ENCODE measurements around the gene SCTR.

SCTR gene

DNA sequence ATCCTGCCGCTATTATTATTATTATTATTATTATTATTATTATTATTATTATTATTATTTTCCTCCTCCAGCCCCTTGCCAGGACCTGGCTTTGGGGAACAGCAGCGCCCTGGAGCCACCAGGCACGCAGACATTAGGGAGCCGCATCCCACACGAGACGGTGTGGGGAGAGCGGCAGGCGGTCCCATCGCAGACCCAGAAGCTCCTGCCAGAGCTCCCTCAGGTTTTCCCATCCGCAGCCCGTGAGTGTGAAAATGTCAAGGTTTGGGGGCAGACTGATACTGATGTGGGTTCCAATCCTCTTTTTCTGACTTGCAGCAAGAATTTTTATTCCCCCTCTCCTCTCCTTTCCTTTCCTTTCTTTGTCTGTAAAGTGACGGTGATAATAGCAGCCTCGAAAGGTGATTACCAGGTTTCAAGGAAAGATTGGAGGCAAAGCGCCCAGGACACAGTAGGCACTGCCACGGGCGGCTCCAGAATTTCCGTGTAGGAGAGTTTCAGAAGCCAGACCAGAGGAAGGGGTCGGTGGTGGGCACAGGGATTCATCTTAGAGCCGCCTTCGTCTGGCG lies 816 bp downstream of the SCTR start:
- no peak for DNase-seq (ENCODE audit: low spot score)

DNA sequence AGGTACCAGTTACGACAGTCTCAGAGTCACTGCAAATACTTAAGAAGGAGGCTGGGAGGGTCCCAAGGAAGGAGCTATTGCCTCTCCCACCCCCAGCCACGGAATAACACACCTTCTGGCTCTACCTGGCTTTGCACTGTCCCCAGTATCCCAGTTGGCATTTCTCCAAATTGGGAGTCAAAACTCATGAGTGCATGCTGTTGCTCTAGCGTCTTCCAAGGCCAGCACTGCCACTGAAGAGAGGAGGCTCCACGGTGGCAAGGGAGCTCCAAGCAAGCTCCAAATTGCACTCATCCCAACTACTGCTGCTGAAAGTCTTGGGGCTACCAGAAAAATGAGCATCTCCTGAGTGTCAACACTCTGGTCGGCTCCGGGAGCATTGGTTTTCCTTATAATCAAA lies 1.6 kb downstream of the SCTR start:
- DNase-seq (ENCODE audit: low spot score), result no peak

DNA sequence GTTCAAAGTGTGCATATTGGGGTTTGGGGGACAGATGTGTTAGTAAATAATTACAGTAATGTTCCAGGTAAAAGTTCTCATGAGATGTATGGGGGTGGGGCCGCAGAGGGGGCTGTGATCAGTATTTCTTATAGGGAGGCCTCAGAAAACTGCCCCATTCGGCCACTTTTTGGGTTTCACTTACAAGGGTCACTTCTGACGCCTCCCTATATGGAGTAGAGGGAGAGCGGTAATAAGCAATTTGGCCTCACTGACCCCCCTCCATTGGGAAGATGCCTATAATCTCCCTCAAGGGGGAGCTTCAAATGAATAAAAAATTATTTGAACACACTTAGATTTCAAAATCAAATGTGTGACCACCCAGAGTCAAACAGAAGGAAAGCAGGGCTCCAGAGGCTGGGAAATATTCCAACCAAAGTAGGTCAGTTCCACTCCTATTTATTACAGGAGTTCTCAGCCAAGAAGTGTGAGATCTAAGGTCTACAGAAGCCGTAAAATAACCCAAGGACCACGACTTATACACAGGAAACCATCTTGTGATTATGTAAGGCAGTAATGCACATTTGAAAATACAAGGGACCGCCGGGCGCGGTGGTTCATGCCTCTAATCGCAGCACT lies 2.7 kb downstream of the SCTR start:
- no peak for DNase-seq (ENCODE audit: low spot score)

DNA sequence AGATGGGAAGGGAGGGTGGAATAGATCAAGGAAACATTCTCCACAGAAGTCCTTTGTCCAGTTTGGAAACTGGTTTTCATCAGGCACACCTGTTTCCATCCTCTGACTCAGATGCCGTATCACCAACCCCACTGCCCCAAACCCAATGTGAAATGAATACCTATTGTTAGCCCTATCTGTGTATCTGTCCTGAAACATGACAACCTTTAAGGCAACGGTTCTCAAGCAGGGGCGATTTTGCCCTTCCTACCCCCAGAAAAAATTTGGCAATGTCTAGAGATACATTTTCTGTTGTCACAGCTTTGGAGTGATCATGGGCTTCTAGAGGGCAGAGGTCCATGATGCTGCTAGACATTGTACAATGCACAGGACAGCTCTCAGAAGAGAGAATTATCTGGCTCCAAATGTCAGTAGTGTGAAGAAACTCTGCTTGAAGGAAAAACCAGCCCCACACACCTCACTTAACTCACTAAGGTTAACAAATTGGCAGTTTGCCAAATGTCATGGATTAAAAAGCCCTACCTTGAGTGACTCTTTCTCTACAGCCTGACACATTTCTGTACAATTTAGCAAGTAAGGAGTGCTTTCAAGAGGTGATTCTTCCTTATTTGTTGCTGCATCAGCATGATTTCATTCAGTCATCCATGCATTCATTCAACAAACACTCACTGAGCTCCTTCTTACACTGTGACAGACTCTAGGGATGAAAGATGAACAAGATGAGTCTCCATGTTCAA lies 3.4 kb downstream of the SCTR start:
- peak; percentile 16 for DNase-seq (ENCODE audit: low spot score)

DNA sequence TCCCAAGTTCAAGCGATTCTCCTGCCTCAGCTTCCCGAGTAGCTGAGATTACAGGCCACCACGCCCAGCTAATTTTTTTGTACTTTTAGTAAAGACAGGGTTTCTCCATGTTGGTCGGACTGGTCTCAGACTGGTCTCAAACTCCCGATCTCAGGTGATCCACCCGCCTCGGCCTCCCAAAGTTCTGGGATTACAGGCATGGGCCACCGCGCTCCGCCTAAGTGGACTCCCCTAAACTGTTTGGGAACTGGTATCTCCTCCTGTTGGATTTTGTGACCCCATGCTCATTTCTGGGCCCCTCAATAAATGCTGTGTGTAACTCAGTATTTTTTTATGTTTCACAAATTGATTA lies 5.2 kb downstream of the SCTR start:
- DNase-seq (ENCODE audit: low spot score), result no peak

DNA sequence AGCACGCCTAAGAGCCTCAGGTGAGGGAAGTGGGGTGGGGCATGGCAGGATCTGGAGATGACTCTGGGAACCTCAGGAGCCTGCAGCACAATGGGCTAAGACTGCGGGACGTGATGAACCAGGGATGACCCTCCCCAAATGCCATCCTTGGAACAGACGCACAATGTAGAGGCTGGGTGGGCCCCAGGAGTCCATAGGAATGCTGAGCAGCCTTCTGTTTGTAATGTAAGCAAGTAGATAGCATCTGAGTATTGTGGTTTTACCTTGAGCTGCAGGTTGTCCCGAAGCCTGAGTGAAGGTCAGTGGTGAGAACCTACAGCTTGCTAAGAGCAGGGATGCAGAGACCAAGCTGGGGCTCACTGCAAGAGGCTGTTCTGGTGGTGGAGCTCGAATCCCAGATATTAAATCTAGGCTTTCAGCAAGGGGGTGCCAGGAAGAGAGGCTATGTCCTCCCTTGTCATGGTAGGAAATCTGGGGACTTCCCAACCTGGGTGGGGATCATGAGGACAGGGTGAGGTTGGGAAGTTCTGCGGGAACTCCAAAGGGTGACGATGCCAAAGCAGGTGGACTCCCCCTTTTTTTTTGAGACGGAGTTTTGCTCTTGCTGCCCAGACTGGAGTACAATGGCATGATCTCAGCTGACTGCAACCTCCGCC lies 5.8 kb downstream of the SCTR start:
- no peak for DNase-seq (ENCODE audit: low spot score)

DNA sequence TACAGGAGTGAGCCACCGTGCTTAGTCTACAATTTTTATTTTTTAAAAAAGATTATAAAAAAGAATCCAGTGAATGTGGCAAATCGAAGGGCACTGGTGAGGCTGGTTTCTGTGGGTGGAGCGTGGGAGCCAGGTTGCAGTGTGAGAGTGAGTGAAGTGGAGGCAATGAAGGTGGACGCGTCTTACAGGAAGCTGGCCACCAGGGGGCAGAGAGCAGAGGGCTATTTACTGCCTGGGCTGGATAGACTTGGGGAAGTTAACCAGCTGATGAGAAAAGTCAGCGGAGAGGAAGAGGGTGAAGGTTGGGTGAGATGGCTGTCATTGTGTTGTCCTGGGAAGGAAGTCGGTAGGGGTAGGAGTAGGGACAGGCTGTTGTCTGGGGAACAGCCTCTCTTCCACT lies 6.8 kb downstream of the SCTR start:
- DNase-seq (ENCODE audit: low spot score), result peak; percentile 23

DNA sequence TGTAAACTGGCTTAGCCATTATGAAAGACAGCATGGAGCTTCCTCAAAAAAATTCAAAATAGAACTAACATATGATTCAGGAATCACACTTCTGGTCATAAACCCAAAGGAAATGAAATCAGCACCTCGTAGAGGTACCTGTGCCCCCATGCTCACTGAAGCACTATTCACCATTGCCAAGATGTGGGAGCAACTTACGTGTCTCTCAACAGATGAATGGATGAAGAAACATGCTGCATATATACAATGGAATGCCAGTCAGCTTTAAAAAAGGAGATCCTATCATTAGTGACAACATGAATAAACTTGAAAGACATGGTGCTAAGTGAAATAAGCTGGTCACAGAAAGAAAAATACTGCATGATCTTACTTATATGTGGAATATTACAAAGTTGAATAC lies 8.2 kb downstream of the SCTR start:
- no peak for DNase-seq (ENCODE audit: low spot score)

DNA sequence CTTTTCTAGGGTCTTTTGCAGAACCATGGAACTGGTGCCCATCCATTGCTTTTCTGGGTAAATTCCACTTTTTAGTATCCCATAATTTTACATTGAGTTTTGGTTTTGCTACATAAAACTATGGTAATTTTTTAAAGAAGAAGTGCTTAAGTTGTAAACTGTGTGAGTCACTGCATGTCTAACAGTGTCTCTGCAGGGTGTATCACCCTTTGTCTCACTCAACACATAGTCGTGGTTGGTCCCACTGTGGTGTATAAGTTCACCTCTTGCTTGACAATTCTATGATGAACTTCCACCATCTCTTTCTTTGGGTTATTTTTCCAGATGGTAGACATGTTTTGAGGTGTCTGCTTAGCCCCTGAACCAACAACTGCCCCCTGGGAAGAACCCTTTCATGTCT lies 10.5 kb downstream of the SCTR start:
- DNase-seq (ENCODE audit: low spot score), result no peak

DNA sequence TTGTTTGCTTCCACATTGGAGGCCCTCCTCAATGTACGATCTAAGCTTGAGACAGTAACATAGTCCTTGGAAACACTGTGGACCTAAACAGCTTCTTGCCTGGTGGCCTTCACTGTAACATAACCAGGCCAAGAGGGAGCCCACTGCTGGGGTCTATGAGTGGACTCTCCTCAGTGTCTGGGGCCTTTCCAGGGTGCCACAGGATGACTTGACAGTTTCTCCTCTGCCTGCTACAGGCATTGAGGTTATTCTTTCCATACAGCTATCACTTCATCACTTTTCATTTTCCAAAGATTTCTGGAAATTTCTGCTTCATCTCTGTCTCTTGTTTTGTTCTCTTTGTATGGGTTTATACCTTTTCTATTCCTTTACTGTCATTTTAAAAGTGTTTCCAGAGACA lies 11.3 kb downstream of the SCTR start:
- no peak for DNase-seq (ENCODE audit: low spot score)

DNA sequence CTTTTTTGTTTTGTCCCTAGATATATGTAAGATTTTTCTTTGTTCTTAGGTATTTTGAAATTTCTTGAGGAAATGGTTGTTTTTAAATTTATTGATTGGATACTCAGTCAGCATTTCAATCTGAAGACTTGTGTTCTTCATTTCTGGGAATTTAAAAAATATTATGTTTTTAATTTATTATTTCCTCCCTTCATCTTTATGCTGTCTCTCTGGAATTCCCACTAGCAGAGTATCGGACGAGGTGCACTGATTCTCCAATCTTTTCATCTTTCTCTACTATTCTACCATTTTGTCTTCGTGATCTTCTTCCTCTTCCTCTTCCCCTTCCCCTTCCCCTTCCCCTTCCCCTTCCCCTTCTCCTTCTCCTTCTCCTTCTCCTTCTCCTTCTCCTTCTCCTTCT lies 12.3 kb downstream of the SCTR start:
- DNase-seq (ENCODE audit: low spot score), result no peak

DNA sequence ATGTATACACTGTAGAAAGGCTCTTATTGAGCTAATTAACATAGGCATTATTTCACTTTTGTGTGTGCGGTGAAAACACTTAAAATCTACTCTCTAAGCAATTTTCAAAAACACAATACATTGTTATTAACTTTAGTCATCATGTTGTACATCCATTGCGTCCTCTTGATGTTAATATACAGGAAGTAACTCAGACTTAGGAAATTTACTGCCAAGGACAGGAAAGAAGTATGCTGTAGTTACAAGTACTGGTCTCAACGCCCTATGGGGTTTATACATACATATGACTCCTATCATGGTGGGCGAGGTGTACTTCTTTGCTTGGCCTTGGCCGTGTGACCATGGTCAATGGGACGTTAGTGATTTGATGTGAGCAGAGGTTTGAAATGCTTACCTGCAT lies 15.5 kb downstream of the SCTR start:
- DNase-seq (ENCODE audit: low spot score), result no peak

DNA sequence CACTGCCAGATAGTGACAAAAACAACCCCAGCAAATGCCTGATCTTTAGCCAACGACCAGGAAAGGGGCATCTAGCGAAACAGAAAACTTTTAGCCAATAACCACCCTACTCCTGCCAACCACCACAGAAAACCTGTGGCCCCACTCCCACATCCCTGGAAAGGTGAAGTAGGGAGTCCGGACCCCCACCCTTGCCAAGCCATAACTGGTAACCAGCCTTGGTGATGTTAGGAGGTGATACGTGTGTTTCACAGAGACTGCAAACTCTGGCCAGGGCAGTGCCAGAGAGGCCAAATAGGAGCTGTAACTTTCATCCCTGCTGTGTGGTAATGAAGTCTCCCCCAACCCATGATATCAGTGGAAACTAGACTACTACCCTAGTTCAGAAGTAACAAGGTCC lies 27.6 kb downstream of the SCTR start:
- no peak for DNase-seq (ENCODE audit: low spot score)

DNA sequence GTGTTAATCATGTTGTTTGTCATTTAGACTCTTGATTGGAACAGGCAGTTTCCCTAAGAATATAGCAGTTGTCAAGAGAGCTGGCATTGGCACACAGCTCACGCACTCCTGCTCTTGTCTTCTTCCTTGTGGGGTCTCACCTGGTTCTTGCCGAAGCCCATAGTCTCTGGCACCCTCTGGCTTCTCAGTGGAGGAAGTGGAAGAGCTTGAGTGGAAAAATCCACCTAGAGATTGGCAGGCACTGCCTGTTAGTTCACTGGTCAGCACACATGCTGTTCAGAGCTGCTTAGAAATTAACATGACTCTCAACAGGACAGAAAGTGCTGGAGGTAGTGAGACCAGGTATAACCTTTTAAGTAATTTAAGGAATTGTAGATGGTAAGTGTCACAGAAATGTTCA lies 28.3 kb downstream of the SCTR start:
- no peak for DNase-seq (ENCODE audit: low spot score)

DNA sequence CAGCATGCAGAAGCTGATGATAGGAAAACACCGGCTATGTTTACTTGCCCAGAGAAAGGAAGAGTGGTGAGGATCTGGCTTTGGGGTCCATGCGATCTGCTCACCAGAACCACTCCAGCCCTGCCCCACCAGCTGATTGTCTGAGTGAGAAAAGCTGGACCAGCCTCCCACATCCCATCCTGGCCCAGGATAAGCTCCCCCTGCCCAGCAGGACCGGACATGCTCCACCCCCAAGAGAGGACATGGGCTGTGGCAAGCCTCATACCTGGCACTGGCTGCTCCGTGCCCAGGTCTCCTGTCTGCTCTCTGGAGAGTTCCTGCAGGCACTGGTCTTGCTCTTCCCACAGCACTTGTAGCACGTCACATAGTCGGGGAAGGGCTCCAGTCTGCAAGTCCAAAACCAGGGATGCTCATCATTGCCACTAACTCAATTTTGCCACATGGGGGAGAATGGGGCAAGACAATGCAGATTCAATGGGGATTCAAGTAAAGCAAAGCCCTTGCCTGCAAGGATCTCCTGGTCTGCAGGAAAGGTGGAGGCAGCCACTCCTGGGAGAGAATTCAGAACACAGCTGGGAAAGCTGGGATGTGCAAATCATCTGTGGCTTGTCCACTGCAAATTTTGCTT lies 30.0 kb downstream of the SCTR start:
- no peak for DNase-seq (ENCODE audit: low spot score)

DNA sequence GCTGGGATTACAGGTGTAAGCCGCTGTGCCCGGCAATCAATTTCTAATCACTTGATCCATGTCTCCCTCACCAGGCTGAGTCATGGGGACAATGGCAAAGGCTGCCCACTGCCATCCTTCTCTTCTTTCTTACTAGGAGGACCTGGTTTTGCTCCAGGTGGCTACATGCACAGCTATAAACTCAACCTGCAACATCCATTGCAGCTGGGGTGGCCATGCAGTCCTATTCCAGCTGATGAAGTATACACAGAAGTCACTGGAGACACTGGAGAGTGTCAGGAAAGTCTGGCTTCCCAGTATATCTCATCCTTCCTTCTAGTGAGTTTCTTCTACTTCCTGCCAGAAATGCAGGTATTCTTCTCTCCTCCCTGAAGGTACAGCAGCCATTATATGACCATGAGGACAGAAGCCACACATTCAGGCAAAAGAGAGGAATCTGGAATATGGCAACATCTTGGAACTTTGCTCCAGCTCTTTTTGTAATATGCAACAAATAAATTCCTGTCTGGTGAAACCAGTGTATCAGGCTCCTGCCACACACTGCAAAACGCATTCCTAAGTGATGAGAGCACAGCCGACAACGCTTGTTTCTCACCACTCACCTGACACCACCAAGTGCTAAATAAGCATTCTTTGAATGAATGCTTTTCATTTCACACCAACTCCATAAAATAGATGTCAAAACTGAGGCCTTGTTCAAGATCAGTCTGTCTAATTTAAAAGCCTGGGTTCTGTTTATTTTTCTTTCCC lies 32.3 kb downstream of the SCTR start:
- DNase-seq (ENCODE audit: low spot score), result no peak

DNA sequence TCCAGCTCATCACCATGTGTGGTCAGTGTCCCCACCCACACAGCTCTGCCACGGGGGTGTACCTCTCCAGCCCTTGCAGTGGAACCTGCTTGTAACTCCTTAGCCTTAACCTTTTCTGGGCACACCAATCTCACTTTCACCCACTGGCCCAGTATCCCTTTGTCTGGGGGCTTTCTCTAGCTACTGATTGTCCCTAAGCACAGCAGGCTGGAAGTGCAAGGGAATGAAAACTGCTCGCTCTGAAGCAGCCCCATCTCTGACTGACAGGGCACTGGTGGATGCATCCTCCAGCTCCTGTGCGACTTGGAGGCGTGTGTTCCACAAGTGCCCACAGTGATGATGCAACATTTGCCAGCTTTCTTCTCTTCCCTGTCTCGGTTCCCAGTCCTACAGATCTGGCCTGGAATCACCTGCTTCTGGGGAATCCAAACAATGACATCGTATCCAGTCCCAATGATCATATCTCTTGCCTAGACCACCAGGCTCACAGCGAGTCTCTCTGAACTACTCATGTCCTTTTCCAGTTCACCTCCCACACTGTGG lies 33.6 kb downstream of the SCTR start:
- no peak for DNase-seq (ENCODE audit: low spot score)

DNA sequence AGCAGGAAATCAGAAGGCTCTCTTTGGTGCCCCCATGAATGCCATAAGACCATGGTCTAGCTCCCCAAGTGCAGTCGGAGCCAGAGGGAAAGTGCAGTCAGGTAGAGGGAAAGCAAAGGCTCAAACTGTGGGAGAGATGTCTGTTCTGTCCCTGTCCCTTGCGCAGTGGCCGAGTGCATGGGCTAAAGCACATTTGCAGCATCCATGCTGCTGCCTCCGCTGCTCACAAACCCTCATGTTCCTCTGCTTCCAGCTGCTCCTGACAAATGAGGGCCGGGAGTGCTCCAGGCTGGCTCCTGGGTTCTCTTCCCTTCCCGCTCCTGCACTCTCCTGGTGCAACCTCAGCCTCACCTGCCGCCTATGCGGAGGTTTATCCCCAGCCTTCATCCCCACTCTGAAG lies 34.2 kb downstream of the SCTR start:
- DNase-seq (ENCODE audit: low spot score), result no peak

DNA sequence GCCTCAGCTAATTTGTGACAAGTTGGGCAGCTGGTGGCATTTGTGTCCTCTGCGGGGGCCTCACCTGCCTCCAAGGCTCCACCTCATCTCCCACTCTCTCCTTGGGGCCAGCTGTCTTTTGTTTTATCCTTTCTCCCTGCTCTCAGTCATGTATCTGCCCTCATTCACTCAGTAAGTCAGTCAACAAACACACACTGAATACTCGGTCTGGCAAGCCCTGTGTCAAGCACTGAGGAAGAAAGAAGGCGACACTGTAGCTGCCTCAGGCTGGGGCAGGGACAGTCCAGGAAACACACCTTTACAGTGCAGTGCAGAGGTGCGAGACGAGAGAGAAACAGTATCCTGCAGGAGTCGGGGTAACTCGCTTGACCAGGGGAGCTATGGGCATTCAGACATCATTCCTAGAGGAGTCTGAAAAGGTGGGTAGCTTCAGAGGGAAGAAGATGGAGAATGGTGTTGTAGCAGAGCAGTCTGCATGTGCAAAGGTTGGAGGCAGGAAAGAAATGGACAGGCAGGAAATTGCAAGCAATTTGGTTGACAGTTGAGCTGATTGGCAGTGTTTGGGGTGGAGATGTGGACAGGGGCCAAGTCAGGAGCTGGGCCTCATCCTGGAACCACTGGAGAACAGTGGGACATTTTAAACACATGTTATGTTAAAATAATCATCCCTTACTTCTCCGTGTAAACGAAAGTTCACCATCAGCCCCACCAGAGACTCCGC lies 34.9 kb downstream of the SCTR start:
- DNase-seq (ENCODE audit: low spot score), result no peak

DNA sequence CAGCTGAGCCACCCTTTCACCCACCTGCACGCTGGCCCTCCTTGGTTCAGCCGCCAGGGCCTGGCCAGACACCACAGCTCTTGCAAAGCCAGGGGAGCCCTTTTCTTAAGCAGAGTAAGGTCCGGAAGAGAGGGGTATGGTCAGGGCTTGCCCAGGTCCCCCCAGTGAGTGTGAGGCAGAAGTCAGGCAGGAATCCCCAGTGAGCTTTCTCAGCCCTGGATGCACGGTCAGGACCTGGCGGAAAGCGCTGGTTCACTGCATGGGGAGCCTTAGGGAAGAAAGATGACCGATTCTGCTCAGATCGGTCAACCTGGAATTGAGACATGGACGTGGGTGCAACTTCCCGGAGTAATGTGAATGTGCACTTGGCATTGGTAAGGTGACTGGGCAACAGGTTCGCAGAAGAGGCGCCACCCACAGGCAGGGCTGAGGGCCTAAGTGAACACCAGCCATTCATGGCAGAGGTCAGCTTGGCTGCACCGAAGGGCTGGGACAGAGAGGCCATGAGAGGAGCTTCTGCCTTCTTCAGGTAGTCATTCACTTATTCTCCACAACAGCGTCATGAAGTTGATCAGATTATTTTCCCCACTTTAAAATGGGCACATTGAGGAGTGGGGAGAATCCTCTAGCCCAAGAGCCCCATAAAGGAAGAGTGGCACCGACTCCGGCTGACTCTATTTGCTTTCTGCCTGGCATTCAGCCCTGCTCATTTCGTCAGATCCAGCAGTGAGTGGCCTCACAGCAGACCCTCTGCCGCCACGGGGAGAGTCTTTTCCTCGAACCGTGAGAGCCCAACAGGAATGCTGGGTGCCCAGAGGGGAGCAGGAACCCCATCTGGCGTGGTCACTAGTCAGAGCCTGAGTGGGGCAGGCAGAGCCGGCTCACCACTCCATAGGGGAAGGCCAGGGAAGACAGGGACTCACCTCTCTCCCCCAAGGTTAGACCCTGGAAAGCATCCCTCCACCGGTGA lies 35.8 kb downstream of the SCTR start:
- no peak for DNase-seq (ENCODE audit: low spot score)

All from hematopoietic multipotent progenitor cell treated with erythropoietin and hydrocortisone succinate and interleukin-3 and kit ligand, for 15 days (in vitro differentiated cells).